K562 treated with DMSO at 1 percent for 48 hours (cell line): ENCODE measurements around the gene DNAJC8. TPM values are rescaled to one million over a fixed set of nuclear protein-coding genes. Genes with fewer than 3 reads are reported as not detected.

Experiments
- total RNA-seq: library from RNA; unstranded; fragments of 300-600 nt; gene quantifications from 2 replicates; pipeline ENCODE4 v1.2.3, GENCODE V29; 2022; ENCODE audit warnings: low replicate concordance; ENCODE audit errors: extremely low read depth

The DNAJC8 gene
- 235 TPM in 1 of 2 replicates, not detected in the other for total RNA-seq

DNA sequence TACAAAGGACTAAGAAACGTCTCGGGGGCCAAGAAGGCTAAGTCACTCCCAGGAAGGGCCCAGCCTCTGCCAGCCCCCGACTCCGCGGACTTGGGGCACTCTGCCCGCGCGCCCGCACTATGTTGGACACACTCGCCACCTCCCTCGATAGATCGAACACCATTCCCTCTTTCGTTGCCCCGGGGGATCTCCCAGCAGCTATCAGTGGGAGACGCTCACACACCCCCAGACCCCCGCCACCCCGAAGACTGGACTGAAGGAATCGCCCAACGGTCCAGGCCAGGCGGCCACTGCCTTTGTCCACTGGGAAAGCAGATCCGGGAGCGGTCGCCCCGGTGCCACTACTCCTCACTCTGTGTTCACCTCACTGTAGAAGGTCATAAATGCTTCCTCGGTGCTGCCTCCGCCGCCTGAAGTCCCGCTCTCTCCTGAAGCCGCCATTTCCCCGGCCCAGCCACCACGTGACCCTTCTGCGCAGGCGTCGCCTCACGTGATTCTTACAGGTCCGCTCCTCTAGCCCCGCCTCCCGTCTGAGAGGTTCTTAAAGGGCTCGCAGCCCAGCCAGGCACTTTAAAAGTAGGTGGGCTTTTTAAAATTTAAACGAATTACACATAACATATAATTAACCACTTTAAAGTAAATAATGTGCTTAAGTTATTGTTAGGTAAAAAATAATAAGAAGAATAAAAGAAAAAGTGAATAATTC is at the start of gene DNAJC8:
DNAJC8 (minus strand) TSS at position 472 of the 706 bp plus-strand sequence; CDS start at position 441, 31 bp downstream.

GRCh38 chr1:28259252-28259933 is 26.6 kb upstream of the DNAJC8 start, which contains the start of gene SESN2:
Gene SESN2, plus strand, starts transcription at chr1:28259518. Its CDS starts 330 bp downstream, at chr1:28259848.

GRCh38 chr1:28235755-28236655 is 3.2 kb upstream of the DNAJC8 start, which contains the start of gene ATP5IF1:
Gene ATP5IF1, plus strand, starts transcription at chr1:28236124. Its CDS starts 60 bp downstream, at chr1:28236184.

DNA sequence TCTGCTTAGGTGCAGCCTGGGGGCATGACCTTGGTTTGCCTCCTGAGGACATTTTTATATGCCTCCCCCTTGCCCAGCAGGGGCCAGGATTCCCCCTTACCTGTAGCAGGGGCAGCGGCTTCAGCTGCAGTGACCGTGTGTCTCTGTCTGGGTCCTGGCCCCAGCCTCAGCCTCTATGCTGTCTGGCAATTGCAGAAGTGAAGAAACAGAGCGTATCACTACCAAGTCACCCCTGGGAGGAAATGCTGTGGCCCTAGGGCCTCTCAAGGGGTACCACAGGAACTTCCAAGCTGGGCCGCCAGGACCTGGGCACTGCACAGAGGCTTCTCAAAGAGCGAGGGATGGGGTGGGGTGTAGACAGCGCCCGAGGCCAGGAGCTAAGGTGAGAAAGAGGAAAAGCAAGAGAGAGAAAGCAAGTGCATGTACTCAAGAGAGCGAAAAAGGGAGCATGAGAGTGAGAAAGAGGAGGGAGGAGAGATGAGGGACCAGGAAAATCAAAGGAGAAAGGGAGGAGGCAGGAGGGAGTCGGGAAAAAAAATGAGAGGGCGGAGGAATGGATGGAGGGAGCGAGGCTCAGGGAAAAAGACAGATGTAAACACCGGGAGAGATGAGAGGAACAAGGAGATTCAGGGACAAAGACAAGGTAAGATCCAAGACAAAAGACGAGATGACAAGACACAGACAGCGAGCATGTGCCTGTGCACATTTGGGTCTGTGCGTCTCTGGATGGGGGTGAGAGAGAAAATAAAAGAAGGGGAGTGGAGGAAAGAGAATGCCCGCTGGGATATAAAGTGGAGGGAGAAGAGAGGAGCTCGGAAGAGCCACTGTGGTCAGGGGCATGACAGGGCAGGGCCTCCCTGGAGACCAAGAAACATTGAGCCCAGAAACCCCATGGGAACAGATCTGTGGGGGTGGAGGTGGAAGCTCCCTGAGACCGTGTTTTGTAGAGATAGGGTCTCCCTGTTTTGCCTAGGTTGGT is 56.0 kb downstream of the DNAJC8 start, which contains the start of gene PTAFR:
PTAFR (minus strand) TSS at position 199 of the 979 bp plus-strand sequence. CDS start 25,669 bp downstream, outside the sequence.

Other genes with a start within 250 kb of the DNAJC8 start
- gene EYA3, start 144.4 kb downstream of the DNAJC8 start, total RNA-seq: not detected in 2 replicates
- not detected in 2 replicates for gene PTAFR, start 56.3 kb downstream of the DNAJC8 start, total RNA-seq
- 2,135 TPM in 1 of 2 replicates, not detected in the other for gene ATP5IF1, start 3.1 kb upstream of the DNAJC8 start, total RNA-seq
- gene SESN2, start 26.5 kb upstream of the DNAJC8 start, total RNA-seq: 274 TPM in 1 of 2 replicates, not detected in the other
- not detected in 2 replicates for gene MED18, start 96.0 kb upstream of the DNAJC8 start, total RNA-seq
- gene PHACTR4, start 136.7 kb upstream of the DNAJC8 start, total RNA-seq: not detected in 2 replicates